Lower leg skin (tissue), 3 donors: Measurements from ENCODE around the gene CRELD2.

Experiments used
- CTCF ChIP-seq, 3 donors: fragments of 450-650 bp; IDR thresholded peaks; one replicate each; pipeline ENCODE4 v1.5.1; 2016; ENCODE audit warnings: antibody characterized with exemption in 3 of 3, mild to moderate bottlenecking in 3 of 3, moderate library complexity in 2 of 3
- POLR2A ChIP-seq, 2 donors: fragments of 450-650 bp; IDR thresholded peaks; one replicate each; pipeline ENCODE4 v1.6.1; 2016 to 2017; ENCODE audit warnings: antibody characterized with exemption in 2 of 2, mild to moderate bottlenecking in 1 of 2, moderate library complexity in 1 of 2

GRCh38 chr22:49871482-49871881 is 47.0 kb upstream of the CRELD2 start:
- TF ChIP-seq CTCF (IDR thresholded peaks at IDR 0.05) (no peak), POLR2A (IDR thresholded peaks at IDR 0.05) (no peak)
